K562 (cell line): Measurements from ENCODE around the gene ANAPC16. TPM values are rescaled to one million over a fixed set of nuclear protein-coding genes. Genes with fewer than 3 reads are reported as not detected.
A peak's percentile ranks its signal among the peaks of the same experiment; 100 is the strongest.

Experiments
- CREBBP ChIP-seq: IDR thresholded peaks from one replicate; pipeline ENCODE4 v1.6.1; 2012; ENCODE audit warnings: low read depth, mild to moderate bottlenecking, control low read depth, inconsistent platforms, low read length
- ERF ChIP-seq: fragments of 450-650 bp; formaldehyde crosslinking; IDR thresholded peaks from 2 replicates; pipeline ENCODE4 v1.4.0; 2020; ENCODE audit warnings: mild to moderate bottlenecking, mixed read lengths
- FOXJ3 ChIP-seq: sonication (generic); formaldehyde crosslinking; IDR thresholded peaks from 2 replicates; pipeline ENCODE4 v1.4.0; 2020; ENCODE audit warnings: mild to moderate bottlenecking, missing genetic modification reagents
- KDM4B ChIP-seq, 2 experiments: fragments of 450-650 bp in 1 of 2; sonication (generic) in 1 of 2; IDR thresholded peaks; 2 replicates each; pipeline ENCODE4 v1.6.1; 2016 to 2017; ENCODE audit warnings: borderline replicate concordance in 2 of 2, antibody characterized with exemption in 1 of 2, low read depth in 1 of 2, mild to moderate bottlenecking in 1 of 2
- MNT ChIP-seq, 2 experiments: fragments of 450-650 bp; conservative IDR thresholded peaks; 2 replicates each; pipeline ENCODE4 v1.6.1; 2017; ENCODE audit warnings: mild to moderate bottlenecking in 2 of 2, moderate library complexity in 2 of 2
- NEUROD1 ChIP-seq: fragments of 150-350 bp; IDR thresholded peaks from 2 replicates; pipeline ENCODE4 v1.6.1; 2014; ENCODE audit warnings: borderline replicate concordance, low read length, low read depth; ENCODE audit not compliant: partially characterized antibody
- PTRF ChIP-seq: fragments of 450-650 bp; IDR thresholded peaks from 2 replicates; pipeline ENCODE4 v1.6.1; 2016; ENCODE audit warnings: mild to moderate bottlenecking, missing genetic modification characterization, missing compliant biosample characterization
- RERE ChIP-seq: sonication (generic); formaldehyde crosslinking; IDR thresholded peaks from 2 replicates; pipeline ENCODE4 v1.8.0; 2023; ENCODE audit warnings: missing genetic modification reagents, mild to moderate bottlenecking, borderline replicate concordance
- RHOXF2B ChIP-seq: fragments of 250-450 bp; sonication (Bioruptor Pico); conservative IDR thresholded peaks from 2 replicates; pipeline ENCODE4 v1.5.1; 2021
- SAP30 ChIP-seq: fragments of 200-600 bp; sonication (generic); IDR thresholded peaks from 2 replicates; pipeline ENCODE4 v1.6.1; 2012; ENCODE audit warnings: borderline replicate concordance, low read depth, mild to moderate bottlenecking, moderate library complexity, low read length, control low read depth, inconsistent platforms; ENCODE audit not compliant: insufficient read depth, poor library complexity, severe bottlenecking
- TAF1 ChIP-seq: IDR thresholded peaks from 2 replicates; pipeline ENCODE4 v1.6.1; 2011; ENCODE audit warnings: mild to moderate bottlenecking, low read length, moderate library complexity; ENCODE audit not compliant: insufficient read depth, control insufficient read depth, severe bottlenecking; ENCODE audit errors: extremely low read depth
- UBTF ChIP-seq, 2 experiments: IDR thresholded peaks; 2 replicates each; pipeline ENCODE4 v1.6.1; 2012; ENCODE audit warnings: improper control_type of control experiment in 2 of 2, low read depth in 2 of 2, low read length in 2 of 2, borderline replicate concordance in 1 of 2
- ZNF239 ChIP-seq: fragments of 250-450 bp; sonication (Bioruptor Pico); IDR thresholded peaks from 2 replicates; pipeline ENCODE4 v1.4.0; 2020; ENCODE audit warnings: mild to moderate bottlenecking
- ZNF449 ChIP-seq: fragments of 250-450 bp; sonication (Bioruptor Pico); IDR thresholded peaks from 2 replicates; pipeline ENCODE4 v1.8.0; 2022; ENCODE audit warnings: moderate library complexity, mild to moderate bottlenecking, inconsistent platforms
- polyA plus RNA-seq, 8 experiments: library from polyadenylated mRNA; depleted of rRNA in 4 of 8; stranded (reverse) in 5 of 8; unstranded in 3 of 8; fragments of >200 nt; fragmentation: Nextera tagmentation in 2 of 8; fragmentation: Illumina TruSeq in 1 of 8; extraction: Ambion mirVana in 2 of 8; extraction: Trizol in 1 of 8; gene quantifications; 2 replicates each; pipeline versions ENCODE4 v1.2.1 to v1.2.3, GENCODE V29; 2011 to 2014; ENCODE audit warnings: inconsistent platforms in 1 of 8, missing spikeins in 1 of 8
- total RNA-seq, 7 experiments: library from RNA; depleted of rRNA in 6 of 7; stranded (reverse); fragments of >200 nt in 6 of 7; fragmentation: Illumina TruSeq in 2 of 7; extraction: Trizol in 2 of 7; gene quantifications; 2 replicates each; pipeline versions ENCODE4 v1.2.1 to v1.2.3, GENCODE V29; 2011 to 2021; ENCODE audit warnings: low replicate concordance in 1 of 7

Gene ANAPC16
- total and polyA plus RNA-seq, 9 of the 15 experiments (the other 6 are each of a cell fraction or from before 2014, with no cell fraction given), result 42.6 to 208 (median 108) TPM

- TF ChIP-seq RERE (CRISPR knock-in tag) (no peak), ZNF449 (CRISPR knock-in tag) (0 out of 2 replicates have a peak, but pooled peaks have one; percentile 43), MNT (conservative IDR thresholded peaks at IDR 0.05) (peak in 1 of 2 experiments; percentile 65; a peak in 2 of 4 replicates), FOXJ3 (CRISPR knock-in tag) (no peak), KDM4B (IDR thresholded peaks at IDR 0.05; ENCODE audit: borderline replicate concordance in 2 of 2, low read depth in 1 of 2) (peak in 1 of 2 experiments; percentile 46; a peak in 1 of 4 replicates), CREBBP (no peak), TAF1 (no peak), ZNF239 (CRISPR knock-in tag) (peak; percentile 76), ERF (peak; percentile 87; the same call in 1 of the 2 replicates), PTRF (peak; percentile 68; the same call in 1 of the 2 replicates), UBTF (IDR thresholded peaks at IDR 0.05; ENCODE audit: borderline replicate concordance in 1 of 2, low read depth in 2 of 2, low read length in 2 of 2) (no peak; a peak in 1 of 4 replicates), SAP30 (peak; percentile 6), RHOXF2B (CRISPR knock-in tag) (0 out of 2 replicates have a peak, but pooled peaks have one; percentile 6), NEUROD1 (peak; percentile 25)
Observed at GRCh38 chr10:72260239-72260975, 44.6 kb downstream of the ANAPC16 start (continued).
